Posterior vena cava (tissue), 2 donors: Measurements from ENCODE around the gene MTA1. TPM values are rescaled to one million over a fixed set of nuclear protein-coding genes. Genes with fewer than 3 reads are reported as not detected.

Experiments used
- DNase-seq: peaks from one replicate; pipeline ENCODE4 v3.0.0-alpha.2; 2020; ENCODE audit warnings: low spot score
- intact Hi-C, 2 donors: fragments of 100-400 bp; cut with DNase I; formaldehyde crosslinking; loops; one replicate each; pipeline versions ENCODE4 v1.14.1 to v1.14.2; 2022 to 2023
- total RNA-seq, 2 donors: library from RNA; stranded (reverse); fragmentation: NEBNext Ultra II Directional; extraction: Animal tissue kit (Norgen Biotek cat#: 25700); gene quantifications; one replicate each; pipeline ENCODE4 v1.2.1, GENCODE V29; 2021
- donor health status: DM: yes; HTN: yes; CAD: no.
- donor health status: DM: yes; HTN: yes; CAD: no.

The MTA1 gene
- total RNA-seq, 2 donors from 2014 or later, result 60.7 to 62.0 TPM

GRCh38 chr14:105468621-105469241 is 49.1 kb downstream of the MTA1 start:
- intact Hi-C loops, result no loop called here

GRCh38 chr14:105469456-105470349 is 50.1 kb downstream of the MTA1 start:
- DNase-seq, result no peak
- intact Hi-C loops, result loop anchor here in 1 of 2 donors (10.0 kb wide), 1 partner anchor 385 kb away; no protein-coding TSS in a partner anchor

More at GRCh38 chr14:105468621-105469241, 49.1 kb downstream of the MTA1 start:
- DNase-seq, result no peak

GRCh38 chr14:105470350-105471296 is 51.0 kb downstream of the MTA1 start:
- DNase-seq, result no peak
- intact Hi-C loops, result loop anchor here in 1 of 2 donors (10.0 kb wide), 1 partner anchor 386 kb away; no protein-coding TSS in a partner anchor

GRCh38 chr14:105471297-105471821 is 51.7 kb downstream of the MTA1 start:
- intact Hi-C loops, result loop anchor here in 1 of 2 donors (10.0 kb wide), 1 partner anchor 387 kb away; no protein-coding TSS in a partner anchor
- no peak for DNase-seq

GRCh38 chr14:105471823-105472485 is 52.3 kb downstream of the MTA1 start:
- DNase-seq, result no peak
- intact Hi-C loops, result loop anchor here in 1 of 2 donors (10.0 kb wide), 1 partner anchor 387 kb away; no protein-coding TSS in a partner anchor

GRCh38 chr14:105472486-105472991 is 52.9 kb downstream of the MTA1 start:
- no peak for DNase-seq
- intact Hi-C loops, result loop anchor here in 1 of 2 donors (10.0 kb wide), 1 partner anchor 388 kb away; no protein-coding TSS in a partner anchor

GRCh38 chr14:105473033-105473676 is 53.5 kb downstream of the MTA1 start:
- intact Hi-C loops, result loop anchor here in 1 of 2 donors (10.0 kb wide), 1 partner anchor 388 kb away; no protein-coding TSS in a partner anchor
- DNase-seq, result no peak

- DNase-seq, result peak; percentile 97
- intact Hi-C loops, result loop anchor here in 1 of 2 donors (10.0 kb wide), 1 partner anchor 389 kb away; no protein-coding TSS in a partner anchor
These were observed 54.3 kb downstream of the MTA1 start for GRCh38 chr14:105473677-105474482.

- no peak for DNase-seq
- intact Hi-C loops, result loop anchor here (5.0 to 10.0 kb wide), 2 partner anchors 102 to 390 kb away; no protein-coding TSS in a partner anchor
These were observed 55.0 kb downstream of the MTA1 start, which contains the start of gene CRIP2 for GRCh38 chr14:105474483-105475268. TSS of gene CRIP2 (plus strand) at chr14:105474821. CDS start at chr14:105474863, 42 bp downstream.

GRCh38 chr14:105475269-105476096 is 55.9 kb downstream of the MTA1 start:
- intact Hi-C loops, result loop anchor here (5.0 to 10.0 kb wide), 2 partner anchors 103 to 391 kb away; no protein-coding TSS in a partner anchor

GRCh38 chr14:105476097-105476830 is 56.6 kb downstream of the MTA1 start:
- DNase-seq, result no peak
- intact Hi-C loops, result loop anchor here (5.0 to 10.0 kb wide), 2 partner anchors 104 to 391 kb away; no protein-coding TSS in a partner anchor

More at GRCh38 chr14:105475269-105476096, 55.9 kb downstream of the MTA1 start:
- peak; percentile 89 for DNase-seq

GRCh38 chr14:105476831-105477659 is 57.4 kb downstream of the MTA1 start:
- DNase-seq, result no peak
- intact Hi-C loops, result loop anchor here (5.0 to 10.0 kb wide), 2 partner anchors 105 to 392 kb away; no protein-coding TSS in a partner anchor
